HPDE6-E6E7 (cell line): ENCODE data around the gene WDFY2.

Experiments used
- DNase-seq: peaks from one replicate; pipeline ENCODE4 v3.0.0; 2011; ENCODE audit warnings: missing footprints; ENCODE audit errors: extremely low spot score

The WDFY2 gene

DNA sequence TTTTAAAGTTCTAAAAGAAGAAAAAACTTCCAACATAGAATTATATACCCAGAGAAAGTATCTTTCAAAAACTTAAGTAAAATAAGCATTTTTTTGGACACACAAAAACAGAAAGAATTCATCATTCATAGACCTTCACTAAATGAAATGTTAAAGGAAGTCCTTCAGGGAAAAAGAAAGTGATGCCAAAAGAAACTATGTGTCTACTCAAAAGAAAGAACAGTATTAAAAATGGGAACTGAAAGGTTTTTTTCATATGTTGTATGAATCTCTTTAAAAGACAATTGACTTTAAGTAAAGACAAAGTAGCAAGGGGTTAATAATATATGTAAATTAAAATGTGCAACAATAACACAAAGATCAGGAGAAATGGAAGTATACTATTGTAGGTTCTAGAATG, 123.2 kb downstream of the WDFY2 start:
- DNase-seq: no peak

DNA sequence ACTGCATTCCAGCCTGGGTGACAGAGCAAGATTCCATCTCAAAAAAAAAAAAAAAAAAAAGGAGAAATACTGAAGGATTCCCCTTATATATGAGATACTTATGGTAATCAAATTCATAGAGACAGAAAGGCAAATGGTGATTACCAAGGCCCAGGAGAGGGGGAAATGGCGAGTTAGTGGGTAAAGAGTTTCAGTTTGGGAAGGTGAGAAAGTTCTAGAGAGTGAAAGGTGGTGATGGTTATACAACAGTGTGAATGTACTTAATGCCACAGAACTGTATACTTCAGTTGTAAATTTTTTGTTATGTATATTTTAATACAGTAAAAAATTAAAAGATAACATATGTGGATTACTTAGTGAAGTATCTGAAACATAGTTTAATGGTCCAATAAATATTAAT, 129.5 kb downstream of the WDFY2 start:
- no peak for DNase-seq

DNA sequence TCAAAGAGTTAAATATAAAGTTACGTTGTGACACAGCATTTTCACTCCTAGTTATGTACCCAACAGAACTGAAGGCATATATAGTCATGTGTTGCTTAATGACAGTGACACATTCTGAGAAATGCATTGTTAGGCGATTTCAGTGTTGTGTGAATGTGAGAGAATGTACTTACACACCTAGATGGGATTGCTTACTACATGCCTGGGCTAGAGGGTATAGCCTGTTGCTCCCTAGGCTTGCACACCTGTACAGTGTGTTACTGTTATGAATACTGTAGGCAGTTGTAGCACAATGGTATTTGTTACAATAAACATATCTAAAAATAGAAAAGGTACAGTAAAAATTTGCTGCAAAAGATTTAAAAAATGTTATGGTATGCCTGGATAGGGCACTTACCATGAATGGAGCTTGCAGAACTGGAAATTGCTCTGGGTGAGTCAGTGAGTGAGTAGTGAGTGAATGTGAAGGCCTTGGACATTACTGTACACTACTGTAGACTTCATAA, 130.5 kb downstream of the WDFY2 start:
- peak; percentile 0 for DNase-seq

DNA sequence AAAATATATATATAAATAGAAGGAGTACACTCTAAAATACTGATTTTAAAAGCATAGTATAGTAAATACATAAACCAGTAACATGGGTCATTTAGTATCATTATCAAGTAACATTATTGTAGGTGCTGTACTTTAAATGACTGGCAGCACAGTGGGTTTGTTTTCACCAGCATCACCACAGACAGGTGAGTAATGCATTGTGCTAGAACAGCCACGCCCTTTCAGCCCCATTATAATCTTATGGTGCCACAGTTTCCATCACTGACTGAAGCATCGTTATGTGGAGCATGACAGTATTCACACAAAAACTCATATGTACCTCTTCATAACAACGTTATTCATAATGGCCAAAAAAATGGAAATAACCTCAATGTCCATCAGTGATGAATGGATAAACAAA, 131.4 kb downstream of the WDFY2 start:
- DNase-seq: no peak

DNA sequence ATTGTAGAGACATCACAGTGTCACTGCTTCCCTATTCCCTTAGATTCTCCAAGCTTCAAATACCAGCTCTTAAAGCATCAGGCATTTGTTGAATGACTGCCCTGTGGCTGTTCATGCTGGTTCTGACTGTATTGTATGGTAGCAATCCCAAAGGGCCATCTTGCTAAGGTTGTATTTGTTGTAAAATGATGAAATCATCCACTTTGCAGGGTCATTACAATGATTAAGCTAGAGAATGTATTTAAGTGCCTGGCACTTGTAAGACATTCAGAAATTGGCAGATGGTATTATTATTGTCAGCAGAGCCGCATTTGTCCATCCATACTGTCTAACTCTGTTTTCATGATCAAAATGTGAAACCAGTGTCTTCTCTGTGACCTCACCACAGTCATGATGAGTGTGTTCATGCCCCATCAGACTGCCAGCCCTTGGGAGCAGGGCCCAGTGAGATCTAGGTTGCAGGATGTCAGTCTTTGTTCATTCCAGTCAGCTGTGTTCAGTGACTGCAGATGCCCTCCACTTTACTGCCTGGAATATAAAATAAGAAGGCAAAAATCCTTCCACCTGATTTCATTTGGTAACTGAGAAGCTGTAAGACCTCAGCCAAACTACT, 133.6 kb downstream of the WDFY2 start:
- DNase-seq: no peak

DNA sequence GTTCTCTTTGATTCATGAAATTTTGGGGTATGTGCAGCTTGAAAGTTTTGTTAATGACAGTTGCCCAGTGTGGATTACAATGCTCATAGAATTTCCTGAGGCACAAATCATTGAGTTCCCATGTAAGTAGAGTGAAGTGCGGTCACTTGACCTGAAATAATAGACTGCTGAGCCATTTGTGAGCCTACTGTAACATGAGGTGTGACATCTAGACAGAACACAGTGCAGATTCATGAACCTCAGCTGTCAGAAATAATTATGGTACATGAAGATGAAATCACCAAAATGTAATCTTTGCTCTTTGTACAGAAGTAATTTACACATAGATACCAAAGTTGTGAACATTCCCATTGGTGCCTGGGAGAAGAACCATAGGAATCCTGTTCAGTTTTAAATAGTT, 135.1 kb downstream of the WDFY2 start:
- DNase-seq: no peak

DNA sequence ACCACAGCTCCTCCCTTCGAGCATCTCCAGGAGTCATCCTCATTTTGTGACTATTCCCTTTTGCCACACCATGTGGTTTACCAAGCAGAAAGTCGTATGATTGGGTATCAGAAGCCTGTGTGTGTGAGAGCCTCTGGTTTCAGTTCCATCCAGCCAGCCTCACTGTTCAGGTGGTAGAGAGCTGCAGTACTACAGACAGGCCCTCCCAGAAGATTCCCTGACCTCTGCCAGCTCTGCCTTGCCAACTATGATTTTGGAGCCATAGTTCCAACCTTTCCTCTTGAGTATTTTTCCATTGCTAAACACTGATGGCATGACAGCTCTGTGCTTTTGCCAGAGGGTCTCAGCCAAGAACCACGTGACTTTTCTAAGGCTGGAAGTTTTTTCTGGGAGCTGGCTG, 137.2 kb downstream of the WDFY2 start:
- no peak for DNase-seq

DNA sequence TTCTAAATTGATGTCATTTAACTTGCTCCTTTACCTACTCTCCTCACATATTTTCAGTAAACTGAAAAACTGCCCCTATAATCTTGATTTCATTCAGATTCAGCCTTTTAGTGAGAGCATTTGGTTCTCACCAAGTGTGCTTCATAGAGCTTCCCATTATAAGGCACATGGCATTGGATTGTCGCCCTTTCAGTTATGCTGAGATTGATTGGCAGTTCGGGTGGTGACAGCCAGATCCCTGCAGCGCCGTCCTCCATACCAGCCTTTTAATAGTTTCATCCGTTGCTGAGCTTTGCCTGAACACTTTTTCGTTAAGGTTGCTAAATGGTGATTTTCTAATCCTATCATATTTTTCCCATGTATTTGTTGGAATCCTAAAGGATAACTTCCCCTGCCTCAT, 139.3 kb downstream of the WDFY2 start:
- DNase-seq: no peak

DNA sequence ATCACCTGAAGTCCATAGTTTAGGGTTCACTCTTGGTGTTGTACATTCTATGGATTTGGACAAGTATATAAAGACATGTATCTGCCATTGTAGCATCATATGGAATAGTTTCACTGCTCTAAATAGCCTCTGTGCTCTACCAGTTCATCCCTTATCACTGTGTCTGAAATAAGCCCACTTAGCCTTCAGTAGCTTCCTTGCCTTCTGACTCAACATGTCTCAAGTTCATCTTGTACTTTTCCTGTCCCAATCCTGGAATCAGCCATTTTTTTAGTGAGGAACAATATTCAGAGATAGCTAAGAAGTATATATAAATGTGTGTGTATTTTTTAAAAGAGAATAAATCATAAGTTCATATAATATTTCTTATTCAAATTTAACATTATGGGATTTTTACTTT, 140.5 kb downstream of the WDFY2 start:
- DNase-seq: no peak

DNA sequence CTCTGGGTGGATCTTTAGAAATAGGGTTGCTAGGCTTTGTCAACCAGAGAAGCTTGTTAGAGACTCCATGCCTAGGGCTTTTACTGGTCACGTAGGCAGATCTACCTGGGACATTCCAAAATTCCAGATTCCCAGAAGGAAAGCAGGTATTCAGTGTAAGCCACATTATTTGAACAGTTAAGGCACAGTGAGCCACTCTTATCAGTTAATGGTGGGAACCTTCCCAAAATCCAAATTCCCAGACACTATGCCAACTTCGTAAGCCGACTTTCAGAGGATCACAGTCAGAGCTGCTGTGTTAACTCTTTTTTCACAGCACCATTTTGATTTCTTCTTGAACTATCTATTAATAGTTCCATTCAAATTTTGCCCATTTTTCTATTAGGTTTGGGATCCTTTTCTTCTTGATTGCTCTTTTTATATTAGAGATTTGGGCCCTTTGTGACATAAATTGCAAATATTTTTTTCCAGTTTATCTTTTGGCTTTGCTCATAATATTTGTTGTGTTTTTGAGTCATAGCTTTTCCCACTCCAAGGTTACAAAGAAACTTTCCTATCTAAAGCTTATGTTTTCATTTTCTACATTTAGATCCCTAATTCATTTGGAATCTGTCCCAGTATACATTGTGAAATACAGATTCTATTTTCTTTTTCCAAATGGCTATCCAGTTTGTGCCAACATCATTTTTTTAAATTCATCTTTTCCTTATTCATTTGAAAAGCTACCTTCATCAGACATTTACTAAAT, 142.4 kb downstream of the WDFY2 start:
- DNase-seq: no peak

DNA sequence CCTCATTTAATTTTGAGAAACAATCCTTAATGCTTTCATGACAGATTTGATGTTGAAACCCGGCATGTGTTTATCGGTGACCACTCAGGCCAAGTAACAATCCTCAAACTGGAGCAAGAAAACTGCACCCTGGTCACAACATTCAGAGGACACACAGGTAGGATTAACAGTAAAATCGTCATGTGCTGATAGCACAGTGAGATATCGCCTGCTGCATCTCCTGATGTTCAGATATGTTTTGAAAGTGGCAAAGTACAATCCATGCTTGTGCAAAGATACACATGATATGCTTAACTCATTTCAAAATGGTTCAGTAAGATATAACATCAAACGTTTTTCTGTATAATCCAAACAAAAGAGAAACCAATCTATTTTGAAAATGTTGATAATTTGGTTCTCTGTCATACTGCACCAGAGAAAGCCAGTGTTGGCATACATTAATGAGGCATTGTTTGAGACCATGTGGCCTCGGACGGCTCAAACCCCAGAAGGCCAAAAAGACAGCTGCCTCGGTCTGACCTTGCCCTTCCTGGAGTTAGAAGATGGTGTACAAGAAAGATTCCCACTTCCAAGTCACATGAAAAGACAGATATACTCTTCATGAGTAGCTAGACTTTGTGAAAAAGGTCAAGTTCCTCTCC, 143.5 kb downstream of the WDFY2 start:
- no peak for DNase-seq

DNA sequence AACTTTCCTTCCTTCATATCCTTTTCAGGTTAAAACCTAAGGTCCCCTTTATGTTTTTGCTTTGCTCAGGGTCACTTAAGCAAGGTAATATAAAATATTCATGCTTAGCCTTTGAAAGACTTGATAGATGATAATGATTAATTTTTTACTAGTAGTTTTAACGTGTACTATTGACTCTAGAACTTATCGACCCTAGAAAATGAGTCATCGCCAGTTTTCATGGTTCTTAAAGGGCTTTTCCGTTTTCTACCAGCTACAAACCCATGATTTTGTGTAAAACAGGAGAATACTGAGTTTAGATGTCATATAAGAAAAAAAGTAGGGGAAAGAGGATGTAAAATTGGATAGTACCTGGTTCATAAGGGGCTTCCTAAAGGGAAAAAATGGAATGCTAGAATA, 144.0 kb downstream of the WDFY2 start:
- DNase-seq: no peak

DNA sequence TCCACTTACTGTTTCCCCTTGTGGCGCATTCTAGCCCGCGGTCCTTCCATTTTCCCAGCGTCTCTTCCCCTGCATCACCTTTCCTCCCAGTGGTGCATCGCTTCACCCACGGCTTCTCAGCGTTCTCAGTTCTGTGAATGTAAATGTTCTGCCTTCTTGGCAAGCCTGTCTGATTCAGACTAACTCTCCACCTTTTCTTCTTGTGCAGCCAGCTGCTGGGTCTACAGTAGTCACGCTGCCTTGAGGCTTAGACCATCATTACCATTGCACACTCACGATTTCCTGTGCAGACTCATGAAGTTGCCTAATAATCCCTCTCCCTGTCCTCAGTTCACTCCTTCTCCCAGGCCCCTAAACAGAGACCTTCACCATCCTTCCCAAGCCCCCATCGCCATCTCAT, 144.7 kb downstream of the WDFY2 start:
- peak; percentile 6 for DNase-seq

DNA sequence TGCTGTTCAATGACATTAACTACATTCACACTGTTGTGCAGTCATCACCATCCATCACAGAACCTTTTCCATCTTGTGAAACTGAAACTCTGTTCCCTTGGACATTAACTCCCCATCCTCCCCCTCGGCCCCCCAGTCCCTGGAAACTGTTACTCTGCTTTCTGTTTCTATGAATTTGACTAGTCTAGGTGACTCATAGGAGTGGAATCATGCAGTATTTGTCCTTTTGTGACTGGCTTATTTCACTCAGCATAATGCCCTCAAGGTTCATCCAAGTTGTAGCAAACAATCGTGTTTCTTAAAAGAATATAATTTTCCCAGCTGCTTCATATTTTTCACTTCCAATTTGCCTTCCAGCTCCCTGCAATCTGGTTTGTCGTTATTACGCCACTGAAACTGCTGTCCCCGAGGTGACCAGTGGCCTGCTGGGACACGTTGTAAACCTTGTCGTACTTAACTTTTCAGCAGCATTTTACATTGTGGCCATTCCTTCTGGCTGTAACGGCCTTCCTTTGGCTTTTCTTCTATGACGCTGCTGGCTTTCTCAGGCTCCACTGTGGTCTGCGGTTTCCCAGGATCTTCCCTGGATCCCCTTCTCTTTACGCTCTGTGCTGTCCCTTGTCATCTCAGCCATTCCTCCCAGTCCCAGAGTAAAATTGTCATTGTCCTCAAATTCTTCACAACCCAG, 145.7 kb downstream of the WDFY2 start:
- peak; percentile 3 for DNase-seq

DNA sequence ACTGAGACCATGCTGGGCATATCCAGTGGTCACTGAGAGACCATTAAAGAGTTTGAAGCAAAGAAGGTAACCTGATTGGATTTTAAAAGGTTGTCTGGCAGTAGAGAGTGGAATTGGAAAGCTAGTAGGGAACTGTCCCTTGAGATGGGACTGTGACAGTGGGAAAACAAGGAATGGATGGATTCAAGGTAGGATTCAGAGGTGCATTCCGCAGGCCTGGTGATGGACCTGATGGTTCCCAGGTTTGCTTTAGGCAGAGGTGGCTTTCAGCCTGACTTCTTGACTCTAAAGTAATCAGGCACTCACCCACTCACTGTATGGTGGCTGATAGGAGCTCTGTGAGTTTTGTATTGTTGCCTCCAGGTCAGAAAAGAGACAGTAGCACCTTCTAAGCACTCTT, 146.7 kb downstream of the WDFY2 start:
- no peak for DNase-seq

DNA sequence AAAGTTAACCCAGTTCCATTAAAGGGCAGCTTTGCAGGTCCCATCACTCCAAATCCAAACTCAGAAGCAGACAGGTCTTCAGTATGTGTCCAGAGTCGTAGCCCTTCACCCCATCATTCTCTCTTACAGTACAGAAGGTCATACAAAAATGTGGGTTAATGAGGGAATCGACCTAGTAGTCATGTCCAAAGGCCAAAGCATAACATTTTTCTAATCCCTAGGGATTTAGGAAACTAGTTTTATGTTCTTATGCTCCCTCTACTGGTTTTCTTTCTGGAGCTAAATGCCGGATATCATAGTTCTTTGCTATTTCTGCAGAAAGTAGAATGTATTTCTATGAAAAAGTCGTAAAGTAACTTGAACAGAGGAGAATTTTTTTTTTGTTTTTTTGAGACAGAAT, 147.5 kb downstream of the WDFY2 start:
- DNase-seq: no peak

DNA sequence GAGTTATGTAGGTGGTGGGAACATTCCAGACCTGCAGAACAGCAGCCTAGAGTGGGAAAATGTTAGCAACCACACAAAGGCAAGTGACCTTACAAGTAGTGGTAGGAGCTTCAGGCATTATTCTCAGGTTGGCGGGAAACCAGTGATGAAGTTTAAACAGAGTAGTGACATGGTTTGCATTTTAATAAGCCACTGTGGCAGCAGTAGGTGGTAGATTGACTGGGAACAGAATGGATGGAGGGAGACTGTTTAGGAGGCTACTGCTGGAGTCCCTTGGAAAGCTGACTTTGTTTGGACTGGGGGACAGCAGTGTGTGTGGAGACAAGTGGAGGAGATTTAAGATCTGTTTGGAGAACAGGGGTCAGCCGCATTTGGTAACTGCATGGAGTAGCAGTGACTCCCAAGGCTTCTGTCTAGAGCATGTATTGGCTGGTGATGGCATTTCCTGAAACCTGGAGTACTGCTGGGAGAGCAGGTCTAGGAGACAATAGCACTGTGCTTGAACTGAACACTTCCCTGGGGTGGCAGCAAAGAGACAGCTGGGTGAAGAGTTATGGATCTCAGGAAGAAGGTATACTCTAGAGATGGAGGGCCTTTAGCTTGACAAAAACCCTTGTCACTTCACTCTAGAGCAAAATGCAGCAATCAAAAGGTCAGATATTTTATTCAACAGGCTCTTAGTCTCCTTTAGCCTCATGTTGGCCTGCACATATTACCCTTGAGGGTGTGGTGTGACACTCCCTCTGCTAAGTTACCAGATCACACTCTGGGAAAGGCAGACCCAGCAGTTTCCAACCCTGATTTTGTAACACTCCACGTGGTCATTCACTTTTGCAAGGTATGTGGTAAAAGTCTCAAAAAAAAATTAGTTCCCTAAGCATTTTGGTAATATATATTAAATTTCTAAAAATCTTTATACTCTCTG, 149.4 kb downstream of the WDFY2 start:
- peak; percentile 1 for DNase-seq

DNA sequence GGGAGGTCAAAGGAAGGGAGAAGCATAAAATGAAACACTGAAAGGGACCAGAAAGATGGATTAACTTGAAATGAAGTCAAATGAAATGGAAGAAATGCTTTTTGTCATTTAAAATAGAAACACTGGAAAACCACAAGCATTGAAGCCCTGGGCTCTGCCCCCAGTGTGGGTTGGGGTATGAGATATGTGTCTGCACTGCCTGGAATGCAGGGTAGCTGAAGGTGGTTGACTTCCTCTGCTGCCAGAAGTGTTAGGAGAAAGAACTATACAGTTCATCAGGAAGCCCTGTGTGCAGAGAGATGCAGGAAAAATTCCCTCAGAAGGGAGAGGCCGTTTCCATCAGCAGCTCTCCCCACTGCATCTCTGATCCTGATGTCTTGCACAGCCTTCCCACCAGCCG, 150.5 kb downstream of the WDFY2 start:
- no peak for DNase-seq

DNA sequence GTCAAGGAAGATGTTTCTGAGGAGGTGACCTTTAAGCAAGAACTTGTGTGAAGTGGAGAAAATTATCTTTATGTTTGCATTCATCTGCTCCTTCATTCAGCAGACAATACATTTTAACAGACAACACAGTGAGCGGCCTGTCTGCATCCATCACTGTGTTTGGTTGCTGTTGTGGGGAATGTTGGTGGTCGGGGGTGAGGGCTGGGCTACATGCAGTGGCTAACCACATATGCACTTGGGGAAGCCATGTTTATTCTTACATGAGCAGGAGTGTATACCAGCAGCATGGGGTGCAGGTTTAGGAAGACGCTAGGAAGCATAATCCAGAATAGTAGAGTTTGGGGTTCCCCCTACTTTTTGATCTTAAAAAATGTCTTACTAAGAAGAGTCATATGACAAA, 153.3 kb downstream of the WDFY2 start:
- DNase-seq: no peak

DNA sequence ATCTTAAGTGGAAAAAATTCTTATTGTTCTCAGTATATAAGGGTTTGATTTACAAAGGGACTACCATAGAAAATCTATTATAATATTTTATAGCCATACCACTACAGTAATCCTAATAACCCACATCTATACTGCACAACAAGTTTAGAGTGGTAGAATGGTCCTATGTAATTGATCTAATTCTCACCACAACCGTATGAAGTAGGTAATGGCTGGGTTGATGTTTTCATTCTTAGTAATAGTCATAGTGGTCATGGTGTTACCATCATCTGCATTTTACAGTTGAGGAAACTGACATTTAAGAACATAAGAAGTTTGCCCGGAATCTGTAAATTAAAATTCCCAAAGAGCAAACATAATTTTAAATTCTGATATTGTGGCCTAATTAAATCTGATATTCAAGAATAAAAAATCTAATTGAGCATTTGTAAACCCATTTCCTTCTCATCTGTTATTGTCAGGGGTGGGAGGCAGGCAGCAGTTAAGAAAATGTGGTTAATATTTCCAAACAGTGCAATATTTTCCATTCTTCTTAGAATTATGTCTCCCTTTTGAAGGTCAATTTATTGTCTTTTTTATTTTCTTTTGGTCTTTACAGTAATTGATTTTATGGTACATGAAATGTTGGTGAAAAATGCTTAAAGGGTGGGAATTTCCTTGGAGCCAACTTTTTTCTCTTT, 154.1 kb downstream of the WDFY2 start:
- DNase-seq: no peak
